Fibroblast of skin of right quadriceps (primary cell): ENCODE measurements around the gene CSTB.

Source experiments
- DNase-seq: peaks from one replicate; pipeline ENCODE4 v3.0.0-alpha.2; 2013

CSTB gene

GRCh38 chr21:43789276-43790009 lies 13.3 kb upstream of the CSTB start, which contains the start of gene RRP1:
Gene RRP1 (plus strand): TSS chr21:43789577. CDS start chr21:43789630, 53 bp downstream.
- DNase-seq: peak; percentile 87

GRCh38 chr21:43786807-43787440 lies 10.8 kb upstream of the CSTB start:
- DNase-seq: no peak

GRCh38 chr21:43786300-43786806 lies 10.2 kb upstream of the CSTB start:
- no peak for DNase-seq

GRCh38 chr21:43785134-43785533 lies 9.0 kb upstream of the CSTB start:
- no peak for DNase-seq

- DNase-seq: no peak
Measured at GRCh38 chr21:43783098-43783700, 7.1 kb upstream of the CSTB start.

GRCh38 chr21:43782431-43783097 lies 6.5 kb upstream of the CSTB start:
- DNase-seq: no peak

- DNase-seq: no peak
Measured at GRCh38 chr21:43781846-43782245, 5.7 kb upstream of the CSTB start.

GRCh38 chr21:43779660-43780059 lies 3.6 kb upstream of the CSTB start:
- no peak for DNase-seq

GRCh38 chr21:43778469-43779335 lies 2.6 kb upstream of the CSTB start:
- peak; percentile 17 for DNase-seq

GRCh38 chr21:43777953-43778352 lies 1.8 kb upstream of the CSTB start:
- no peak for DNase-seq

GRCh38 chr21:43775190-43775589 lies 918 bp downstream of the CSTB start:
- no peak for DNase-seq

- DNase-seq: no peak
Measured at GRCh38 chr21:43774163-43774562, 1.9 kb downstream of the CSTB start.

- no peak for DNase-seq
Measured at GRCh38 chr21:43772425-43772821, 3.7 kb downstream of the CSTB start.

GRCh38 chr21:43771698-43772424 lies 4.2 kb downstream of the CSTB start:
- DNase-seq: no peak

GRCh38 chr21:43771199-43771675 lies 4.9 kb downstream of the CSTB start:
- DNase-seq: no peak

GRCh38 chr21:43770066-43770655 lies 5.9 kb downstream of the CSTB start:
- DNase-seq: no peak

GRCh38 chr21:43769325-43769958 lies 6.7 kb downstream of the CSTB start:
- no peak for DNase-seq

- no peak for DNase-seq
Measured at GRCh38 chr21:43768868-43769167, 7.3 kb downstream of the CSTB start.

- DNase-seq: peak; percentile 70
Measured at GRCh38 chr21:43767984-43768867, 7.9 kb downstream of the CSTB start.

GRCh38 chr21:43767498-43767983 lies 8.6 kb downstream of the CSTB start:
- DNase-seq: no peak
